Large intestine (tissue), 3 donors: ENCODE data around the gene GUCY2F. TPM values are rescaled to one million over a fixed set of nuclear protein-coding genes. Genes with fewer than 3 reads are reported as not detected.

Experiments
- DNase-seq, 2 donors: peaks; one replicate each; pipeline versions ENCODE4 v3.0.0 to v3.0.0-alpha.2; 2013
- H3K27ac ChIP-seq: one replicate; pipeline ENCODE4 v1.5.1; 2013; ENCODE audit warnings: low read length
- H3K27me3 ChIP-seq: 2 replicates; pipeline ENCODE4 v1.6.1; 2013; ENCODE audit warnings: low read length; ENCODE audit not compliant: control insufficient read depth, insufficient read depth
- H3K36me3 ChIP-seq: 2 replicates; pipeline ENCODE4 v1.6.1; 2013; ENCODE audit warnings: low read length; ENCODE audit not compliant: control insufficient read depth, insufficient read depth
- H3K4me1 ChIP-seq: one replicate; pipeline ENCODE4 v1.6.1; 2013; ENCODE audit warnings: low read length; ENCODE audit not compliant: control insufficient read depth, insufficient read depth
- H3K4me3 ChIP-seq: one replicate; pipeline ENCODE4 v1.5.1; 2013; ENCODE audit warnings: low read length
- H3K9me3 ChIP-seq: one replicate; pipeline ENCODE4 v1.6.1; 2013; ENCODE audit warnings: mild to moderate bottlenecking, low read depth, low read length, moderate library complexity; ENCODE audit not compliant: control insufficient read depth
- WGBS: methylation state at CpG from one replicate; pipeline ENCODE4 v1.1.5; 2013; ENCODE audit warnings: low lambda C conversion rate; ENCODE audit not compliant: insufficient coverage; 5-methylcytosine and 5-hydroxymethylcytosine counted together
- polyA plus RNA-seq: library from polyadenylated mRNA; unstranded; fragments of 120-200 nt; gene quantifications from one replicate; pipeline ENCODE4 v1.2.1, GENCODE V29; 2013

GUCY2F gene
- polyA plus RNA-seq, 1 donor = not detected

DNA sequence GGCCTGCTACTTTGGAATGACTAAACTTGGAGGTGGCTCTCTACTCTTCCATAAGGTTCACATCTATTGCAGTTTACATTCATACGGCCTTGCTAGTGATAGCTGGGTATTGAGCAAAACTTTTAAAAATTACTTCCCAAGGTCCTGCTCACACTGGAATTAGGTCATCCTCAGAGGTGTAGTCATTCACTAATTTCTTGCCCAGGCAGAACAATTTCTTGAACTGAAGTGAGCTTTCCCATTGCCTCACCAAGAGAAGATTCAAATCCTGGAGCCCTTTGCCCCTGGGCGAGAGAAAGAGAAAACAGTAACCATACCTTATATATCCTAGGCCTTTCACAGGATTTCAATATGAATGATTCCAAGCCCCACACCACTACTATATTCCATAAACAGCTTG is 109.2 kb downstream of the GUCY2F start:
- no CpG with 5 or more reads among the region's 2 CpGs for WGBS
- Histone ChIP-seq H3K4me3 (no peak overlapping the region), H3K36me3 (no peaks in the 10 kb centered on the region), H3K9me3 (no peaks in the 10 kb centered on the region), H3K27ac (no peak overlapping the region), H3K27me3 (no peaks in the 10 kb centered on the region), H3K4me1 (no peaks in the 10 kb centered on the region)
- DNase-seq = no peak

DNA sequence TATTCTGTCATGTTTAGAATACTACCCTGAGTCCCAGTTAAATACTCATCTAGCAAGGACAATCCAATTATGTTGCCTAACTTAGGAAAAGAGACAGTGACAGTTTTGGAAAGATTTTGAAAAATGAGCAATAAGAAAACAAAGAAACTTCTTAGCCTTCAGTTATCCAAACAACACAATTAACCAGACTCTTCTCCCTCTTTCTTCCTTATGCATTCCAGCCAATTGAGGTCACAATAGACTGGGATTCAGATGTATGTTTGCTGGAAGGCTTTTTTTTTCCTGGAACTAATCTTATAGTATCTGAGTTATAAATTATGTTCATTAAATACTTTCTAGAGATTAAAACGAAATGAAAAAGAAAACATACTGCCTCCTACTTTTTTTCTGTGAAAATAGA is 109.6 kb downstream of the GUCY2F start:
- no peaks in the 10 kb centered on the region for H3K9me3 ChIP-seq
- H3K27me3 ChIP-seq = no peaks in the 10 kb centered on the region
- WGBS = no CpG with 5 or more reads among the region's 1 CpG
- no peak for DNase-seq
- no peak overlapping the region for H3K4me3 ChIP-seq
- no peaks in the 10 kb centered on the region for H3K36me3 ChIP-seq
- no peak overlapping the region for H3K27ac ChIP-seq
- H3K4me1 ChIP-seq = no peaks in the 10 kb centered on the region

DNA sequence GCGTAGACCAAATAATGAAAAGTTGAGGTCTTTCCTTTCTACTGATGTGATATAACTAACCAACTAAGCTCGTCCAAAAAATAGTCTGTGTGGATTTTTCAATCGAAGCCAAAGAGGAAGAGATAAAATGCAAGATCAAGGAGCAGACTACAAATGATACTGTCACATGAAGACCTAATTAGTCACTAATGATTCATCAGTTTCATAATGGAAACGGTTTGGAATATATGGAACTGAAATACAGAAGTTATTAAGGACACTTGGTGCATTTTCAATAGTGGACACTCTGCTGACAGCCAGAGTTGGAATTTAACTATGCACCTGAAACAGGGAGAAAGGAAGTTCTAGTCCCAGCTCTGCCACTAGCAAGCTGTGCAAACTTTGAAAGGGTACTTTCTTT is 119.8 kb downstream of the GUCY2F start:
- no peak for DNase-seq
- Histone ChIP-seq H3K9me3 (no peaks in the 10 kb centered on the region), H3K36me3 (no peaks in the 10 kb centered on the region), H3K27ac (no peak overlapping the region), H3K4me3 (no peak overlapping the region), H3K4me1 (no peaks in the 10 kb centered on the region), H3K27me3 (no peaks in the 10 kb centered on the region)
- no CpG with 5 or more reads among the region's 4 CpGs for WGBS

DNA sequence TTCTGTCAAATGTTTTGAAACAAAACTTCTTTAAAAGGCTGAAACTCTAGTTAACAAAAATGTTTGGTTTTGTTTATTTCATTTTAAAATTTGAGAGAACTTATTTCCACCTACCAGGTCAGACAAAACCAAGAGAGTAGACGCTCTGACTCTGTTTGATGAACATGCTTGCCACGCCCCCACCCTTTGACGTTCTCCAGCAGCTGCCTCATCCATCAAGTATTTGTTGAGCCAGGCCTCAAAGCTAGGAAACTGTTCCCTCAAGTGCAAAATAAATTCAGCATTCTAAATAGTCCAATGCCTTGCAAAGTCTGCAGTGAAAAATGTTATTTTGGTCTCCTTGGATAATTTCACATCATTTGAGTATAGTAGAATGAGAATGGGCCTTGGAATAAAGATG is 121.6 kb downstream of the GUCY2F start:
- no peak overlapping the region for H3K4me3 ChIP-seq
- no peak for DNase-seq
- no peaks in the 10 kb centered on the region for H3K4me1 ChIP-seq
- no peak overlapping the region for H3K27ac ChIP-seq
- H3K27me3 ChIP-seq = no peaks in the 10 kb centered on the region
- WGBS = no CpG with 5 or more reads among the region's 3 CpGs
- H3K36me3 ChIP-seq = no peaks in the 10 kb centered on the region
- no peaks in the 10 kb centered on the region for H3K9me3 ChIP-seq

DNA sequence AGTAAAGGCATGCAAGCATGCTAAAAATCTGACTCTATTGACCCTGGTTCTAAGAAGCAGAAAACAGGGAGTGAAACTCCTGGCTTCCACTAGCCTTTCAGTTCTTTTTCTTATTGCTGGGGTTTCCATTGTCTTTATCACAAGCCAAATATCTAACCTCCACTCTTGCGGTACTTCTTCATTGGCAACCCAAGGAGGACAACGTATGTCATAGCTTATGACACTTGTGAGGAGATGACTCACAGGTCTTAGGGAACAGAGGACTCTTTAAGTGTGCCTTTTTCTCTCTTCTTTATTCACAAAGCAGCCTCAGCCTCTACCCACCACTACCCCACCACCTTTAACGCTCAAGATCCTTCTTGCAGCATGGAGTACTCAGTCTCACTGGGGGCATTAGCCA is 124.2 kb downstream of the GUCY2F start:
- no peak for DNase-seq
- no peaks in the 10 kb centered on the region for H3K9me3 ChIP-seq
- H3K4me3 ChIP-seq = no peak overlapping the region
- H3K36me3 ChIP-seq = no peaks in the 10 kb centered on the region
- H3K27me3 ChIP-seq = no peaks in the 10 kb centered on the region
- H3K27ac ChIP-seq = no peak overlapping the region
- H3K4me1 ChIP-seq = no peaks in the 10 kb centered on the region
- whole genome bisulfite sequencing = no CpG with 5 or more reads among the region's 3 CpGs

DNA sequence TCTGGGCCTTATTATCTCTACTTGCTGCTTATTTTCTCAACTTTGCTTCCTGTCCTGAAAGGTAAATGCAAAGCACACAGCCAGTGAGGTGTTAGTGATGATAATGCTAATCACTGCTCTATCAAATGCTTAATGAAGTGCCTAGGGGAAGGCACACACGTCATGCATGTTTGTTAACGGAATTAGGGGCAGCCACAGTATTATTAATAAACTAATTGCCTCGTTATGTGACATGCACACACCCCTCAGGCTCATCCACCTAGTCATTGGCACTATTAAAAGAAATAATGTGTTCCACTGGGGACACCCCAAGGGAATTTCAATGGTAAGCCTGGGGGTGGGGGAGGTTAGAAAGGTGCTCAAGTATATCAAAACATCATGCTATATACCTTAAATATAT is 125.2 kb downstream of the GUCY2F start:
- Histone ChIP-seq H3K27ac (no peak overlapping the region), H3K36me3 (no peaks in the 10 kb centered on the region), H3K9me3 (no peaks in the 10 kb centered on the region), H3K4me3 (no peak overlapping the region), H3K4me1 (no peaks in the 10 kb centered on the region), H3K27me3 (no peaks in the 10 kb centered on the region)
- no peak for DNase-seq
- 90% methylated on average over 2 of the region's 3 CpGs for WGBS

DNA sequence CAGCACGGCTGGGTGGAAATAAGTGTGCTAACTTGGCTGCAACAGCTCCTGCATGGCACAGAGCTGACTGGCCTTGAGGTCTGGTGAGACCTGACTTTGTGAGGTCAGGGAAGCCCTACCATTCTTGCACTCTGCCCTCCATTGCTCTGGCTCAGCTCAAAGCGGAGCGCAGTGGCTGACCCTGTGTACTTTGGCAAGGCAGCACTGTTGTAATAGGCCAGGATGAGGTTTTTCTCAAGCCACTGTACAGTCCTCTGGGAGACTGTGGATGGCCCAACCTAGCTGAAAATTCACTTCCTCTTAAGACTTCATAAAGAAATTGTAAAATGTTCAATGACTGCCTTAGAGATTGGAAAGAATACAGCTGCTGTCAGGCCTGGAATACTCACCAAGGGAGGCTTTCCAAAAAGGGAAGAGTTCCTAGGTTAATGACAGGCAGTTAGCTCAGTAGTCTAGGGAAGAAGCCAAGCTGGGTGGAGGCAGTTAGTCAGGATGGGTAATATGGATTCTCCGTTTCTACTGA is 129.8 kb downstream of the GUCY2F start:
- Histone ChIP-seq H3K27me3 (no peaks in the 10 kb centered on the region), H3K9me3 (no peaks in the 10 kb centered on the region), H3K4me1 (no peaks in the 10 kb centered on the region), H3K27ac (no peak overlapping the region), H3K36me3 (no peaks in the 10 kb centered on the region), H3K4me3 (no peak overlapping the region)
- peak; percentile 6 to 39 for DNase-seq
- WGBS = no CpG with 5 or more reads among the region's 4 CpGs

DNA sequence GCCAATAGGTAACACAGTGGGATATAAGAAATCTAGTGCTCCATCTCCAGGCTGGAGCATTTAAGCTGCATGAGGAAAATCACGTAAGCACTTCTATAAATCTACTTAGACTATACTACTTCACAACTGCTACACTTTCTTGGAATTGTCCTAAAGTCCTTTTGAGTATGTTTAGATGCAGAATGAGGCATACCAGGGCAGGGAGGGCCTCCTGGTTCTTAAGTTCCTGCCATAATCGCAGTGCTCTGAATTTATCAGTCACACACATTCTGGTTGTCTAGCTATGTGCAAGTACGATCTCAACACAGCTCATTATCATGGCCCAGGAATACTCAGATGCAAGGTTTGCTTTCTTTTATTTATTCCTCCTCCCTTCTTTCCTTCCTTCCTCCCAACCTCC is 130.3 kb downstream of the GUCY2F start:
- WGBS = no CpG with 5 or more reads among the region's 3 CpGs
- Histone ChIP-seq H3K4me1 (no peaks in the 10 kb centered on the region), H3K36me3 (no peaks in the 10 kb centered on the region), H3K27me3 (no peaks in the 10 kb centered on the region), H3K4me3 (no peak overlapping the region), H3K27ac (no peak overlapping the region), H3K9me3 (no peaks in the 10 kb centered on the region)
- no peak for DNase-seq

DNA sequence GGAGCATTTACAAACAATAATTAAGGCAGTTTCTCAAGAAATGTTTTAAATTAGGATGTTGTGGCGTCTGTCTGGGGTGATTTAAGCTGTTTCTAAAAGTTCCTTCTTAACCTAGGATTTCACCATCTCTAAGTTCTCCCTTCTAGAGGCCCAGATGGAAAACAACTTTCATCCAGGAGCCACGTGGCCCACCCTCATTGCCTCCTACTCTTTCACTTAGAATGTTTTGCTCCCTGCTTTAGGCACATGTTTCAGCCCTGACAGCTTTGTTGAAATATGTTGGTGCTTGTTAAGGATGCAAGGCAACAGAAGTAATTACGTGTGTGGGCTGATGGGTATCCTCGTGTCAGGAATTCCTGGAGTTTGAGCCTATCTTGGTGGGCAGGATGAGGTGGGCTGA is 131.3 kb downstream of the GUCY2F start:
- Histone ChIP-seq H3K4me3 (no peak overlapping the region), H3K9me3 (no peaks in the 10 kb centered on the region), H3K36me3 (no peaks in the 10 kb centered on the region), H3K4me1 (no peaks in the 10 kb centered on the region), H3K27me3 (no peaks in the 10 kb centered on the region), H3K27ac (no peak overlapping the region)
- DNase-seq = no peak
- WGBS = no CpG with 5 or more reads among the region's 4 CpGs

DNA sequence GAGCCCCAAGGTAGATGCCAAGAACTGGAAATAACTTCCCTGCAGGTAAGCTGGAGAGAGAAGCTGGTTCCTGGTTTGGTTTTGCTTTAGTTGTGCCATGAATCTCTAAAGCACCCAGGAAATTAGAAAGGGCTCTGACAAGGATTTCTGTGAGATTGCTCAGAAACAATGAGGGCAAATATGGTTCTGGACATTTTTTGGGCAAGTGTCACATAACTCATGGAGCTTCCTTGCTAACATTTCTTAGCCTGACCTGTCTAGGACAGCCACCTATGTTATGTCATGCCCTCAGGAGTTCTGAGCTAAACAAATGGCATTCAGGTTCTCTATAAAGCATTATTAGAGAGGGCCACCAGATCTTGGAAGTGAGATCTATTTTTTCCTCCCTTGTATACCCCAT is 131.8 kb downstream of the GUCY2F start:
- no peak for DNase-seq
- Histone ChIP-seq H3K4me3 (no peak overlapping the region), H3K4me1 (no peaks in the 10 kb centered on the region), H3K27me3 (no peaks in the 10 kb centered on the region), H3K36me3 (no peaks in the 10 kb centered on the region), H3K9me3 (no peaks in the 10 kb centered on the region), H3K27ac (no peak overlapping the region)

DNA sequence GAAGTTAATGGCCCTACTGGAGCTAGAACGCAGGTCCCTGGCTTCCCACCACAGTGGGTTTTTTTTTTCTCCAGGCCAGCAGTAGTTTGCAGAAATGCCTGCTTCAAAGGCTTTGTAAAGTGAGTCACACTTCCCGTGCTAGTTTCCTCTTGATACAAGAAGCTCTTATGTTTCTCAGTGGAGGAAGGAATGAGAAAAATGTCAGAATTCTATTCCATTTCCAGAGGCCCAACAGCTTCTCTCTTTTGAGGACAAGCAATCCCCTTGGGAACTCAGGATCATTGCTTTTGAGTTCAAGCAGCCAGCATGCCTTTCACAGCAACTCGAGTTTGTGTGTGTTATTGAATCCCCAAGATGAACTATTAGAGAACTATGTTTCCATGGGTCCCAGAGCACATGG is 134.3 kb downstream of the GUCY2F start:
- no CpG with 5 or more reads among the region's 3 CpGs for WGBS
- Histone ChIP-seq H3K4me3 (no peak overlapping the region), H3K27me3 (no peaks in the 10 kb centered on the region), H3K36me3 (no peaks in the 10 kb centered on the region), H3K27ac (no peak overlapping the region), H3K4me1 (no peaks in the 10 kb centered on the region), H3K9me3 (no peaks in the 10 kb centered on the region)
- no peak for DNase-seq
